IMR-90 (cell line): ENCODE data around the gene POMT1. TPM values are rescaled to one million over a fixed set of nuclear protein-coding genes. Genes with fewer than 3 reads are reported as not detected.

Experiments
- ATAC-seq: fragments of 200-7000 bp; cut with Tn5 transposase; 2 replicates; pipeline ENCODE4 v1.9.1; 2020; ENCODE audit warnings: low read depth, mild to moderate bottlenecking, moderate library complexity
- BruUV-seq: library from RNA; stranded (reverse); fragments of 400-500 nt; replicated peaks from 2 replicates; lab custom pipeline; 2021; lab: Mats Ljungman, UMichigan
- CTCF ChIA-PET: fragments of 300-600 bp; formaldehyde crosslinking; extraction: SDS; loops from one replicate; lab custom pipeline; 2021; ENCODE audit warnings: antibody characterized with exemption; lab: Yijun Ruan, JAX
- POLR2A ChIA-PET: fragments of 300-600 bp; sonication (Branson Sonifier 250); formaldehyde crosslinking; loops from one replicate; lab custom pipeline; 2022; ENCODE audit warnings: antibody characterized with exemption; ENCODE audit not compliant: unreplicated experiment; lab: Charles Lee
- DNase-seq: peaks from one replicate; pipeline ENCODE4 v3.0.0; 2013
- H2AFZ ChIP-seq: replicated peaks from 2 replicates; pipeline ENCODE3; 2013; ENCODE audit warnings: low read length, mild to moderate bottlenecking; ENCODE audit not compliant: poor library complexity
- H2AK5ac ChIP-seq: 2 replicates; pipeline ENCODE4 v1.6.1; 2013; ENCODE audit warnings: low read depth, low read length, inconsistent platforms
- H2AK9ac ChIP-seq: replicated peaks from 2 replicates; pipeline ENCODE3; 2013; ENCODE audit warnings: mild to moderate bottlenecking, low read depth, low read length, moderate library complexity; ENCODE audit not compliant: poor library complexity
- H2BK120ac ChIP-seq: 2 replicates; pipeline ENCODE4 v1.6.1; 2013; ENCODE audit warnings: low read depth, low read length, inconsistent platforms
- H2BK15ac ChIP-seq: 3 replicates; pipeline ENCODE4 v1.6.1; 2013; ENCODE audit warnings: low read depth, low read length, inconsistent platforms
- H2BK20ac ChIP-seq: 2 replicates; pipeline ENCODE4 v1.6.1; 2013; ENCODE audit warnings: low read depth, mild to moderate bottlenecking, inconsistent platforms, low read length, moderate library complexity
- H2BK5ac ChIP-seq: 2 replicates; pipeline ENCODE4 v1.6.1; 2013; ENCODE audit warnings: mild to moderate bottlenecking, low read depth, low read length, inconsistent platforms; ENCODE audit not compliant: poor library complexity, severe bottlenecking
- H3K14ac ChIP-seq: replicated peaks from 2 replicates; pipeline ENCODE4 v1.6.1; 2013; ENCODE audit warnings: low read depth, low read length, inconsistent platforms
- H3K18ac ChIP-seq: 2 replicates; pipeline ENCODE4 v1.6.1; 2013; ENCODE audit warnings: low read depth, low read length, control low read depth
- H3K23ac ChIP-seq: 2 replicates; pipeline ENCODE4 v1.6.1; 2013; ENCODE audit warnings: low read depth, low read length, inconsistent platforms
- H3K27ac ChIP-seq: 2 replicates; pipeline ENCODE4 v1.5.1; 2013; ENCODE audit warnings: mild to moderate bottlenecking, control low read depth, low read length; ENCODE audit not compliant: insufficient read depth
- H3K27me3 ChIP-seq: 2 replicates; pipeline ENCODE4 v1.6.1; 2013; ENCODE audit warnings: low read length; ENCODE audit not compliant: control insufficient read depth, insufficient read depth
- H3K36me3 ChIP-seq: 2 replicates; pipeline ENCODE4 v1.6.1; 2013; ENCODE audit warnings: low read length, mixed read lengths; ENCODE audit not compliant: control insufficient read depth, insufficient read depth
- H3K4ac ChIP-seq: 2 replicates; pipeline ENCODE4 v1.6.1; 2013; ENCODE audit warnings: low read depth, low read length, inconsistent platforms
- H3K4me1 ChIP-seq: 2 replicates; pipeline ENCODE4 v1.6.1; 2013; ENCODE audit warnings: low read length, mixed read lengths; ENCODE audit not compliant: control insufficient read depth, insufficient read depth
- H3K4me2 ChIP-seq: 2 replicates; pipeline ENCODE4 v1.6.1; 2013; ENCODE audit warnings: low read depth, mild to moderate bottlenecking, control low read depth, low read length, moderate library complexity
- H3K4me3 ChIP-seq: 2 replicates; pipeline ENCODE4 v1.5.1; 2013; ENCODE audit warnings: low read depth, mild to moderate bottlenecking, control low read depth, low read length, moderate library complexity; ENCODE audit not compliant: insufficient read depth
- H3K56ac ChIP-seq: 2 replicates; pipeline ENCODE4 v1.6.1; 2013; ENCODE audit warnings: low read length, inconsistent platforms; ENCODE audit not compliant: insufficient read depth; ENCODE audit errors: extremely low read depth
- H3K79me1 ChIP-seq, 2 experiments: 2 replicates each; pipeline ENCODE4 v1.6.1; 2013; ENCODE audit warnings: low read length in 2 of 2, inconsistent platforms in 1 of 2, low read depth in 1 of 2
- H3K9ac ChIP-seq: 2 replicates; pipeline ENCODE4 v1.6.1; 2013; ENCODE audit warnings: low read depth, low read length, control low read depth
- H3K9me1 ChIP-seq: 2 replicates; pipeline ENCODE4 v1.6.1; 2013; ENCODE audit warnings: low read length, inconsistent platforms; ENCODE audit not compliant: insufficient read depth
- H3K9me3 ChIP-seq: 2 replicates; pipeline ENCODE4 v1.6.1; 2013; ENCODE audit warnings: low read length; ENCODE audit not compliant: control insufficient read depth, insufficient read depth
- H4K20me1 ChIP-seq: 2 replicates; pipeline ENCODE4 v1.6.1; 2013; ENCODE audit warnings: low read length, inconsistent platforms; ENCODE audit not compliant: insufficient read depth
- H4K5ac ChIP-seq: 2 replicates; pipeline ENCODE4 v1.6.1; 2013; ENCODE audit warnings: mild to moderate bottlenecking, low read depth, low read length, control low read depth
- H4K8ac ChIP-seq, 2 experiments: 2 replicates each; pipeline ENCODE4 v1.6.1; 2013; ENCODE audit warnings: low read depth in 2 of 2, low read length in 2 of 2, control low read depth in 1 of 2, inconsistent platforms in 1 of 2
- H4K91ac ChIP-seq: 2 replicates; pipeline ENCODE4 v1.6.1; 2013; ENCODE audit warnings: low read depth, low read length, inconsistent platforms; ENCODE audit not compliant: insufficient read depth
- BHLHE40 ChIP-seq: fragments of 150-350 bp; IDR thresholded peaks from 2 replicates; pipeline ENCODE4 v1.6.1; 2016; ENCODE audit warnings: mild to moderate bottlenecking, low read depth, low read length
- CHD1 ChIP-seq: IDR thresholded peaks from 2 replicates; pipeline ENCODE4 v1.6.1; 2012; ENCODE audit warnings: low read depth, low read length, improper control_type of control experiment
- CTCF ChIP-seq: conservative IDR thresholded peaks from 2 replicates; pipeline ENCODE4 v1.5.1; 2012; ENCODE audit warnings: mild to moderate bottlenecking, low read depth, low read length, improper control_type of control experiment
- ELK1 ChIP-seq: fragments of 150-350 bp; IDR thresholded peaks from 2 replicates; pipeline ENCODE4 v1.6.1; 2016; ENCODE audit warnings: low read depth, mild to moderate bottlenecking, low read length, moderate library complexity, borderline replicate concordance
- MAZ ChIP-seq: IDR thresholded peaks from 2 replicates; pipeline ENCODE4 v1.6.1; 2012; ENCODE audit warnings: low read depth, mild to moderate bottlenecking, low read length, improper control_type of control experiment, moderate library complexity, borderline replicate concordance
- MXI1 ChIP-seq: IDR thresholded peaks from 2 replicates; pipeline ENCODE4 v1.6.1; 2012; ENCODE audit warnings: low read depth, mild to moderate bottlenecking, low read length, moderate library complexity, borderline replicate concordance
- RAD21 ChIP-seq: IDR thresholded peaks from 2 replicates; pipeline ENCODE4 v1.6.1; 2012; ENCODE audit warnings: low read length, improper control_type of control experiment
- RCOR1 ChIP-seq: IDR thresholded peaks from 2 replicates; pipeline ENCODE4 v1.6.1; 2012; ENCODE audit warnings: mild to moderate bottlenecking, low read length, improper control_type of control experiment; ENCODE audit not compliant: insufficient replicate concordance
- SMC3 ChIP-seq: fragments of 150-350 bp; IDR thresholded peaks from 2 replicates; pipeline ENCODE4 v1.6.1; 2016; ENCODE audit warnings: low read depth, mild to moderate bottlenecking, antibody characterized with exemption, low read length, moderate library complexity
- USF2 ChIP-seq: fragments of 150-350 bp; IDR thresholded peaks from 2 replicates; pipeline ENCODE4 v1.6.1; 2017; ENCODE audit warnings: mild to moderate bottlenecking, antibody characterized with exemption, low read length, low read depth
- WGBS, 2 experiments: methylation state at CpG; one replicate each; pipeline versions ENCODE4 v1.1.5 to v1.1.7; 2013; ENCODE audit warnings: missing lambda C conversion rate in 2 of 2; ENCODE audit not compliant: insufficient read length in 1 of 2; ENCODE audit errors: extremely low coverage in 2 of 2; 5-methylcytosine and 5-hydroxymethylcytosine counted together
- dilution Hi-C: fragments of 300-500 bp; cut with HindIII; formaldehyde crosslinking; loops from one replicate; pipeline ENCODE4 v1.14.3; 2018; ENCODE audit warnings: low sequenced_read_pairs; ENCODE audit not compliant: unreplicated experiment
- in situ Hi-C: fragments of 300-500 bp; cut with MboI; formaldehyde crosslinking; loops from 3 replicates; pipeline ENCODE4 v1.14.3; 2019; ENCODE audit warnings: low sequenced_read_pairs, inconsistent platforms, mixed read lengths
- intact Hi-C: fragments of 100-400 bp; cut with micrococcal nuclease; formaldehyde crosslinking; loops from 2 replicates; pipeline ENCODE4 v1.10.0; 2022
- polyA plus RNA-seq, 3 experiments: library from polyadenylated mRNA; depleted of rRNA; stranded (reverse); fragments of >200 nt; gene quantifications; 2 replicates each; pipeline ENCODE4 v1.2.3, GENCODE V29; 2012; ENCODE audit warnings: low replicate concordance in 1 of 3
- total RNA-seq: library from RNA; depleted of rRNA; stranded (reverse); fragments of >200 nt; gene quantifications from 2 replicates; pipeline ENCODE4 v1.2.3, GENCODE V29; 2012

Gene POMT1
- total and polyA plus RNA-seq, 2 of the 4 experiments (the other 2 are of a cell fraction): 24.2 to 36.5 TPM

GRCh38 chr9:131469356-131469755, 33.4 kb upstream of the POMT1 start:
- no peak overlapping the region for H3K4me2 ChIP-seq
- H2AK9ac ChIP-seq: no peak overlapping the region
- H3K27ac ChIP-seq: no peak overlapping the region
- H3K14ac ChIP-seq: no peak overlapping the region
- DNase-seq: no peak
- no peak overlapping the region for H2BK5ac ChIP-seq
- no peak for ATAC-seq
- no peak overlapping the region for H2AFZ ChIP-seq
- peaks cover 74% of the 10 kb centered on the region for H3K36me3 ChIP-seq
- no peaks in the 10 kb centered on the region for H3K9me3 ChIP-seq
- H4K91ac ChIP-seq: no peak overlapping the region
- H3K23ac ChIP-seq: no peak overlapping the region
- no peak overlapping the region for H2BK20ac ChIP-seq
- H3K27me3 ChIP-seq: no peaks in the 10 kb centered on the region
- peaks cover 50% of the 10 kb centered on the region for H4K20me1 ChIP-seq
- no peaks in the 10 kb centered on the region; the same call in 1 of the 2 replicates for H3K9me1 ChIP-seq
- no peak overlapping the region for H3K4ac ChIP-seq
- H3K4me1 ChIP-seq: no peaks in the 10 kb centered on the region
- H2BK15ac ChIP-seq: no peak overlapping the region
- no TSS peak for BruUV-seq
- 100% methylated on average over 1 of the region's 6 CpGs; no CpG with 5 or more reads in 1 of the 2 experiments for WGBS, 2 experiments
- dilution Hi-C loops: no loop called here
- no peak overlapping the region for H2AK5ac ChIP-seq
- CTCF ChIA-PET: no interaction called here
- TF ChIP-seq CHD1 (no peak), ELK1 (no peak), MAZ (no peak), RCOR1 (no peak), MXI1 (no peak), CTCF (no peak), BHLHE40 (no peak), USF2 (no peak), RAD21 (no peak), SMC3 (no peak)
- peaks cover 45 to 47% of the 10 kb centered on the region in 2 experiments for H3K79me1 ChIP-seq
- H2BK120ac ChIP-seq: no peak overlapping the region
- in situ Hi-C loops: loop anchor here (10.0 kb wide), 1 partner anchor 335 kb away; no protein-coding TSS in a partner anchor
- H3K18ac ChIP-seq: no peak overlapping the region
- H3K4me3 ChIP-seq: no peak overlapping the region
- H4K5ac ChIP-seq: no peak overlapping the region
- no peak overlapping the region for H3K9ac ChIP-seq
- H4K8ac ChIP-seq: no peak overlapping the region
- intact Hi-C loops: no loop called here
- H3K56ac ChIP-seq: no peak overlapping the region
- POLR2A ChIA-PET: no interaction called here
